Measurements from ENCODE around the gene ETV5. TPM values are rescaled to one million over a fixed set of nuclear protein-coding genes. Genes with fewer than 3 reads are reported as not detected.
A peak's percentile ranks its signal among the peaks of the same experiment; 100 is the strongest.

ETV5 gene
- total and polyA plus RNA-seq, 9 of the 15 experiments (the other 6 are each of a cell fraction or from before 2014, with no cell fraction given), result 9.2 to 25.9 (median 15.9) TPM

DNA sequence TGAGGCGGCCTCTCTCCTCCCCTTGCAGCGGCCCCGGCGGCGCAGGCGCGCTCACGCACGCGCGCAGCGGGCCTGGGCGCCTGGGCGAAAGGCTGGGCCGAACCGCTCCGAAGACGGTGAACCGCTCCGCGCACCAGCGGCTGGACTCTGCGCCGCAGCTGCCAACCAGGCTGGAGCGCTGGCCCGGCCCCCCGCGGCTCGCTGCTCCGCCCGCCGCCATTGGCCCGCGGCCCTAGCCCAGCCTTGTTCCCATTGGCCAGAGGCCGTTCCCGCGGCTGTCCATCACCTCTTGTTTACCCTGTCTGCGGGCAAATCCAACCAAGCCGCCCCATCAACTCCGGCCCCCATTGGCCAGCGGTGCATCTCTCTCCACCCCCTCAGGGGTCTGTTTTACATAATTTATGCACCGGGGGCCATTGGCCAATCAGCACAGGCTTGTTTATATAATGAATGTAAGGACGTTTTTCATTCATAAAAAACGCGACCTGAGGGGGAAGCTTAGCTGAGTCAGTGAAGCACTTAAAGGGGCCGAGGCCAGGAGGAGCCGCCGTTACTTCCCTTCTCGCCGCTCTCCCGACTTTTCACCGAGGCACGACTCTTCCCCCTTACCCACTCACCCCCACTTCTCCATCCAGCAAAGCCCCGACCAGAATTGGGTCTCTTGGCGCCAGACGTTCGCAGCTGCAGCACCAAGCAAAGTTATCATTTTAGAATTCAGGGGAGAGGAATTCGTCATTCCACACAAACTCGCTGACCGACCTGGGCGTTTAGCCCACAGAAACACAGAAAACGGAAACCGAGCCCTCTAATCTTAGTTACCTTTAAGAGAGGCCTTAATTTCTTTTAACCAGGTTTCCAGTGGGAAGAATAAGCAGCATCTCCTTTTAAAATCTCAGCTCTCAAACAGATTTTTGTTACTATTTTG is at the start of gene ETV5 (continued):
- TF ChIP-seq, protein P1, sequence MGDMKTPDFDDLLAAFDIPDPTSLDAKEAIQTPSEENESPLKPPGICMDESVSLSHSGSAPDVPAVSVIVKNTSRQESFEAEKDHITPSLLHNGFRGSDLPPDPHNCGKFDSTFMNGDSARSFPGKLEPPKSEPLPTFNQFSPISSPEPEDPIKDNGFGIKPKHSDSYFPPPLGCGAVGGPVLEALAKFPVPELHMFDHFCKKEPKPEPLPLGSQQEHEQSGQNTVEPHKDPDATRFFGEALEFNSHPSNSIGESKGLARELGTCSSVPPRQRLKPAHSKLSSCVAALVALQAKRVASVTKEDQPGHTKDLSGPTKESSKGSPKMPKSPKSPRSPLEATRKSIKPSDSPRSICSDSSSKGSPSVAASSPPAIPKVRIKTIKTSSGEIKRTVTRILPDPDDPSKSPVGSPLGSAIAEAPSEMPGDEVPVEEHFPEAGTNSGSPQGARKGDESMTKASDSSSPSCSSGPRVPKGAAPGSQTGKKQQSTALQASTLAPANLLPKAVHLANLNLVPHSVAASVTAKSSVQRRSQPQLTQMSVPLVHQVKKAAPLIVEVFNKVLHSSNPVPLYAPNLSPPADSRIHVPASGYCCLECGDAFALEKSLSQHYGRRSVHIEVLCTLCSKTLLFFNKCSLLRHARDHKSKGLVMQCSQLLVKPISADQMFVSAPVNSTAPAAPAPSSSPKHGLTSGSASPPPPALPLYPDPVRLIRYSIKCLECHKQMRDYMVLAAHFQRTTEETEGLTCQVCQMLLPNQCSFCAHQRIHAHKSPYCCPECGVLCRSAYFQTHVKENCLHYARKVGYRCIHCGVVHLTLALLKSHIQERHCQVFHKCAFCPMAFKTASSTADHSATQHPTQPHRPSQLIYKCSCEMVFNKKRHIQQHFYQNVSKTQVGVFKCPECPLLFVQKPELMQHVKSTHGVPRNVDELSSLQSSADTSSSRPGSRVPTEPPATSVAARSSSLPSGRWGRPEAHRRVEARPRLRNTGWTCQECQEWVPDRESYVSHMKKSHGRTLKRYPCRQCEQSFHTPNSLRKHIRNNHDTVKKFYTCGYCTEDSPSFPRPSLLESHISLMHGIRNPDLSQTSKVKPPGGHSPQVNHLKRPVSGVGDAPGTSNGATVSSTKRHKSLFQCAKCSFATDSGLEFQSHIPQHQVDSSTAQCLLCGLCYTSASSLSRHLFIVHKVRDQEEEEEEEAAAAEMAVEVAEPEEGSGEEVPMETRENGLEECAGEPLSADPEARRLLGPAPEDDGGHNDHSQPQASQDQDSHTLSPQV (IDR thresholded peaks at IDR 0.05), result no peak
- TF ChIP-seq ZNF778 (CRISPR knock-in tag; IDR thresholded peaks at IDR 0.05), result no peak
- TF ChIP-seq ESRRA (IDR thresholded peaks at IDR 0.05; ENCODE audit: borderline replicate concordance, low read depth), result peak; percentile 57; the same call in 1 of the 2 replicates
- TF ChIP-seq, protein P2, sequence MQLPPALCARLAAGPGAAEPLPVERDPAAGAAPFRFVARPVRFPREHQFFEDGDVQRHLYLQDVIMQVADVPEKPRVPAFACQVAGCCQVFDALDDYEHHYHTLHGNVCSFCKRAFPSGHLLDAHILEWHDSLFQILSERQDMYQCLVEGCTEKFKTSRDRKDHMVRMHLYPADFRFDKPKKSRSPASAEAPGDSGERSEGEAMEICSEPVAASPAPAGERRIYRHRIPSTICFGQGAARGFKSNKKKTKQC (CRISPR knock-in tag; IDR thresholded peaks at IDR 0.05), result no peak
- TF ChIP-seq L3MBTL2 (IDR thresholded peaks at IDR 0.05), result no peak; the same call in 1 of the 2 replicates
- peak; percentile 77; the same call in 1 of the 2 replicates for TF ChIP-seq ZBTB1 (CRISPR knock-in tag; IDR thresholded peaks at IDR 0.05; ENCODE audit: borderline replicate concordance, low read depth)
- TF ChIP-seq DDX20 (tag; IDR thresholded peaks at IDR 0.05; ENCODE audit: low read depth), result no peak
- no peak for TF ChIP-seq CBX2 (IDR thresholded peaks at IDR 0.05; ENCODE audit: insufficient read depth, low read length, poor library complexity, severe bottlenecking)
- no peak for TF ChIP-seq RAD21 (CRISPR knock-in tag; conservative IDR thresholded peaks at IDR 0.05 in 1 of 2, IDR thresholded peaks at IDR 0.05 in 1 of 2)
- TF ChIP-seq NCOA4 (IDR thresholded peaks at IDR 0.05; ENCODE audit: partially characterized antibody), result no peak
- TF ChIP-seq RNF2 (IDR thresholded peaks at IDR 0.05), result 0 out of 2 replicates have a peak, but pooled peaks have one; percentile 39
- no peak for TF ChIP-seq ZNF253 (CRISPR knock-in tag; conservative IDR thresholded peaks at IDR 0.05)
- TF ChIP-seq FOXM1 (IDR thresholded peaks at IDR 0.05; ENCODE audit: low read depth), result peak; percentile 70; the same call in 1 of the 2 replicates
- TF ChIP-seq FOXM1 (CRISPR knock-in tag; IDR thresholded peaks at IDR 0.05; ENCODE audit: low read depth), result no peak
- TF ChIP-seq SRSF9 (IDR thresholded peaks at IDR 0.05; ENCODE audit: borderline replicate concordance, low read depth, low read length), result no peak
- no peak for TF ChIP-seq FOXJ3 (CRISPR knock-in tag; IDR thresholded peaks at IDR 0.05)
- TF ChIP-seq, protein P3, sequence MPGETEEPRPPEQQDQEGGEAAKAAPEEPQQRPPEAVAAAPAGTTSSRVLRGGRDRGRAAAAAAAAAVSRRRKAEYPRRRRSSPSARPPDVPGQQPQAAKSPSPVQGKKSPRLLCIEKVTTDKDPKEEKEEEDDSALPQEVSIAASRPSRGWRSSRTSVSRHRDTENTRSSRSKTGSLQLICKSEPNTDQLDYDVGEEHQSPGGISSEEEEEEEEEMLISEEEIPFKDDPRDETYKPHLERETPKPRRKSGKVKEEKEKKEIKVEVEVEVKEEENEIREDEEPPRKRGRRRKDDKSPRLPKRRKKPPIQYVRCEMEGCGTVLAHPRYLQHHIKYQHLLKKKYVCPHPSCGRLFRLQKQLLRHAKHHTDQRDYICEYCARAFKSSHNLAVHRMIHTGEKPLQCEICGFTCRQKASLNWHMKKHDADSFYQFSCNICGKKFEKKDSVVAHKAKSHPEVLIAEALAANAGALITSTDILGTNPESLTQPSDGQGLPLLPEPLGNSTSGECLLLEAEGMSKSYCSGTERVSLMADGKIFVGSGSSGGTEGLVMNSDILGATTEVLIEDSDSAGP (CRISPR knock-in tag; IDR thresholded peaks at IDR 0.05), result peak; percentile 94
- no peak; a peak in 1 of 4 replicates for TF ChIP-seq MAZ (CRISPR knock-in tag; conservative IDR thresholded peaks at IDR 0.05 in 1 of 2, IDR thresholded peaks at IDR 0.05 in 1 of 2)
- no peak for TF ChIP-seq FUS (optimal IDR thresholded peaks at IDR 0.05; ENCODE audit: low read depth, low read length)
- no peak for TF ChIP-seq PTBP1 (IDR thresholded peaks at IDR 0.05; ENCODE audit: low read depth, low read length)

All from K562 (cell line).